ENCODE results near the gene CAMK2D. TPM values are rescaled to one million over a fixed set of nuclear protein-coding genes. Genes with fewer than 3 reads are reported as not detected.

Gene CAMK2D
- 14.7 and 19.4 TPM in 2 replicates for total RNA-seq

GRCh38 chr4:113761620-113762185 is at the start of gene CAMK2D:
CAMK2D (minus strand) TSS chr4:113761738; CDS start chr4:113761068, 670 bp downstream.

Other genes starting within 250 kb of the CAMK2D start
- gene ARSJ, start 217.9 kb upstream of the CAMK2D start, total RNA-seq, result 16.5 and 20.1 TPM in 2 replicates

Data from hair follicular keratinocyte (primary cell).